ENCODE data around the gene THEMIS.

DNA sequence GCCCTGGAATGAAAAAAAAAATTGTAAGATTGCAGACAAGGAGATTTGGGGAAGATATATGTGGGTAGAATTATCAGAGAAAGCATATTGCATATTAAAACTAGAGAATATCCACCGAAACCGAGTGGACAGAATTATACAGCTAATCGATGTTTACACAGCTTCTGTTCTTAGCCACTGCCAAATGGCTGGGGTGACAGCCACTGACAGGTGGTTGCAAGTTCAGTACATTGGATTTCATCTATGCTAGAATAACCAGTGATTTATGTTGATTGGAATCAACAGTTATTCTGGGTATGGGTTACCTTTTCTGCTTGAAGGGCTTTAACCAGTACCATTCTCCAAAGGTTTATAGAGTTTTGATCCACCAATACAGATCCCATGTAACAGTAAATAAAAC is 48.4 kb upstream of the THEMIS start:
- TF ChIP-seq POLR2A (IDR thresholded peaks at IDR 0.05) (no peak), POLR2AphosphoS5 (IDR thresholded peaks at IDR 0.05) (no peak)
